Thyroid gland (tissue), 4 donors: Measurements from ENCODE around the gene CUL2. TPM values are rescaled to one million over a fixed set of nuclear protein-coding genes. Genes with fewer than 3 reads are reported as not detected.
A peak's percentile ranks its signal among the peaks of the same experiment; 100 is the strongest.

ENCODE experiments used
- DNase-seq, 2 donors: peaks; one replicate each; pipeline ENCODE4 v3.0.0-alpha.2; 2019
- H3K27ac ChIP-seq, 3 donors: fragments of 200-600 bp; sonication (generic); 1 replicate in 2 of 3; 2 replicates in 1 of 3; pipeline ENCODE4 v1.5.1; 2016 to 2019; ENCODE audit warnings: mild to moderate bottlenecking in 1 of 3, moderate library complexity in 1 of 3
- H3K27me3 ChIP-seq: fragments of 200-600 bp; sonication (generic); one replicate; pipeline ENCODE4 v1.5.1; 2019
- H3K36me3 ChIP-seq, 2 donors: fragments of 200-600 bp; sonication (generic); one replicate each; pipeline ENCODE4 v1.5.1; 2016 to 2019
- H3K4me1 ChIP-seq, 2 donors: fragments of 200-600 bp; sonication (generic); one replicate each; pipeline ENCODE4 v1.5.1; 2017 to 2019
- H3K4me3 ChIP-seq, 3 donors: fragments of 200-600 bp; sonication (generic); replicated peaks in 1 of 3; 1 replicate in 2 of 3; 2 replicates in 1 of 3; pipeline ENCODE4 v1.5.1; 2016; ENCODE audit warnings: mild to moderate bottlenecking in 1 of 3
- H3K9me3 ChIP-seq: fragments of 200-600 bp; sonication (generic); one replicate; pipeline ENCODE4 v1.5.1; 2017
- POLR2A ChIP-seq, 2 donors: fragments of 450-650 bp; IDR thresholded peaks; one replicate each; pipeline ENCODE4 v1.6.1; 2017; ENCODE audit warnings: antibody characterized with exemption in 2 of 2, mild to moderate bottlenecking in 2 of 2, moderate library complexity in 1 of 2
- WGBS, 2 donors: methylation state at CpG; one replicate each; pipeline ENCODE4 v1.1.5; 2017; 5-methylcytosine and 5-hydroxymethylcytosine counted together
- intact Hi-C: fragments of 100-400 bp; cut with DNase I; formaldehyde crosslinking; loops from one replicate; pipeline ENCODE4 v1.15.1; 2023
- total RNA-seq, 4 donors: library from RNA; depleted of rRNA; stranded (reverse); fragments of >200 nt; gene quantifications; one replicate each; pipeline ENCODE4 v1.2.3, GENCODE V29; 2016
- TF ChIP-seq, protein P1 (sequence below), 6 experiments: fragments of 200-600 bp in 3 of 6; fragments of 450-650 bp in 3 of 6; sonication (generic) in 3 of 6; IDR thresholded peaks; one replicate each; pipeline ENCODE4 v1.5.1; 2016 to 2019; ENCODE audit warnings: antibody characterized with exemption in 6 of 6, mild to moderate bottlenecking in 2 of 6, inconsistent platforms in 1 of 6, moderate library complexity in 1 of 6

Gene CUL2
- total RNA-seq, 4 donors from 2014 or later: 16.5 to 19.0 (median 18.2) TPM

DNA sequence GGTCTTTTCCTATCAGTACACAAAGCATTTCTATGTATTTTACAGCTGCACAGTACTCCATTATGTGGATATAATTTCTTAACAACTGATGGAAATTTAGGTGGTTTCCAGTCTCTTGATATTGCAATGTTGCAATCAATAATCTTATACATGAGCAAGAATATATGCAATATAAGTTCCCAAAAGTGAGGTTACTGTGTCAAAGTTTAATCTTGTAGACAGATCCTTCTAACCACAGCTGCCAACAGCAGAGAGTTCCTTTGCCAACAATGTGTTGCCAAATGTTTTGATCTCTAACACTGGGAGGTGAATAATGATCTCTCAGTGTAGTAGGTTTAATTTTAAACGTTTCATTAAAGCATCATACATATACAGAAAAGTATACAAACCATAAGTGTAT lies 54.5 kb downstream of the CUL2 start:
- no peaks in the 10 kb centered on the region for H3K4me1 ChIP-seq
- no peak overlapping the region for H3K27ac ChIP-seq
- peaks cover 0 to 11% of the 10 kb centered on the region in 2 donors for H3K36me3 ChIP-seq
- TF ChIP-seq, protein P1, sequence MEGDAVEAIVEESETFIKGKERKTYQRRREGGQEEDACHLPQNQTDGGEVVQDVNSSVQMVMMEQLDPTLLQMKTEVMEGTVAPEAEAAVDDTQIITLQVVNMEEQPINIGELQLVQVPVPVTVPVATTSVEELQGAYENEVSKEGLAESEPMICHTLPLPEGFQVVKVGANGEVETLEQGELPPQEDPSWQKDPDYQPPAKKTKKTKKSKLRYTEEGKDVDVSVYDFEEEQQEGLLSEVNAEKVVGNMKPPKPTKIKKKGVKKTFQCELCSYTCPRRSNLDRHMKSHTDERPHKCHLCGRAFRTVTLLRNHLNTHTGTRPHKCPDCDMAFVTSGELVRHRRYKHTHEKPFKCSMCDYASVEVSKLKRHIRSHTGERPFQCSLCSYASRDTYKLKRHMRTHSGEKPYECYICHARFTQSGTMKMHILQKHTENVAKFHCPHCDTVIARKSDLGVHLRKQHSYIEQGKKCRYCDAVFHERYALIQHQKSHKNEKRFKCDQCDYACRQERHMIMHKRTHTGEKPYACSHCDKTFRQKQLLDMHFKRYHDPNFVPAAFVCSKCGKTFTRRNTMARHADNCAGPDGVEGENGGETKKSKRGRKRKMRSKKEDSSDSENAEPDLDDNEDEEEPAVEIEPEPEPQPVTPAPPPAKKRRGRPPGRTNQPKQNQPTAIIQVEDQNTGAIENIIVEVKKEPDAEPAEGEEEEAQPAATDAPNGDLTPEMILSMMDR (IDR thresholded peaks at IDR 0.05): no peak
- TF ChIP-seq POLR2A (IDR thresholded peaks at IDR 0.05): no peak
- H3K4me3 ChIP-seq: no peak overlapping the region
- intact Hi-C loops: no loop called here
- H3K9me3 ChIP-seq: no peaks in the 10 kb centered on the region
- no peaks in the 10 kb centered on the region for H3K27me3 ChIP-seq
- 67 to 94% methylated on average over 1 of the region's 1 CpG for WGBS, 2 donors
- DNase-seq: no peak

DNA sequence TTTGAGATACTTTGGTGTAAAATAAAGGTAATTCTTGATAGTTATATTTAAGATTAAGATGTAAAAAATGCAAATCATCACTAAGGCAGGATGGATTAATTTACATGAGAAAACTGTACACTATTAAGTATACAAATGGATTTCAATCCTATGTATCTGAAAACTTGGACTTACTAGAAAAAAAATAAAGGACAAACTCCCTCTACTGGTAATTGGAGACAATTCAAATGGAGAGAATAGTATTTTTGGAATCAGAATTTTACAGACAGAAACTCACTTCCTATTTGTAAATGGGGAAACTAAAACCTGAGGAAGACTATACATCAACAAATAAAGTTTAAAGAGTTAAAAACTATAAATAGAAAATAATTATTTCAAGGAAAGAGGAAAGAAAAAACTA lies 62.6 kb downstream of the CUL2 start:
- Histone ChIP-seq H3K9me3 (no peaks in the 10 kb centered on the region), H3K27ac (no peak overlapping the region), H3K27me3 (no peaks in the 10 kb centered on the region), H3K4me3 (no peak overlapping the region), H3K36me3 (peaks cover 8 to 12% of the 10 kb centered on the region in 2 donors), H3K4me1 (no peaks in the 10 kb centered on the region)
- DNase-seq: no peak
- intact Hi-C loops: no loop called here
- TF ChIP-seq, protein P1 (IDR thresholded peaks at IDR 0.05): peak in 5 of 6 experiments; percentile 10 to 54 (median 31)
- TF ChIP-seq POLR2A (IDR thresholded peaks at IDR 0.05): no peak

DNA sequence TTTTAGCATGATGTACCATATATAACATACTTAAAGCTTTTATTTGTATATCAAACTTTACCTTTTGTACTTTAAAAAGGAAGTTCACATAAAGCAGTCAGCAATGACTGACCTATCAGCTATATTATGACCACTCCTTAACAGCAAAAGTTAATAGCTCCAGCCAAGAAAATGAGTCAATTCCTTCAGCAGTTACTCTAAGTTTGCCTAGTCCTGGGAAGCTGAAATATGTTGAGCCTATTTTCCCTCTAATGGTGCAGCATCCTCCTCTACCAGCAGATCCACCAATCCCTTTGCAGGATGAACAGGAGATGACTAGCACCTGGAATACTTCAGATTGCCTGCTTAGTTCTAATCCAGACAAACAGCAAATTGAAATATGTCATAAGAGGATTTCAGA lies 64.2 kb downstream of the CUL2 start:
- Histone ChIP-seq H3K4me1 (no peaks in the 10 kb centered on the region), H3K9me3 (no peaks in the 10 kb centered on the region), H3K4me3 (no peak overlapping the region), H3K36me3 (peaks cover 5 to 8% of the 10 kb centered on the region in 2 donors), H3K27me3 (no peaks in the 10 kb centered on the region), H3K27ac (no peak overlapping the region)
- no peak for DNase-seq
- TF ChIP-seq, protein P1 (IDR thresholded peaks at IDR 0.05): no peak
- no peak for TF ChIP-seq POLR2A (IDR thresholded peaks at IDR 0.05)
- intact Hi-C loops: no loop called here

DNA sequence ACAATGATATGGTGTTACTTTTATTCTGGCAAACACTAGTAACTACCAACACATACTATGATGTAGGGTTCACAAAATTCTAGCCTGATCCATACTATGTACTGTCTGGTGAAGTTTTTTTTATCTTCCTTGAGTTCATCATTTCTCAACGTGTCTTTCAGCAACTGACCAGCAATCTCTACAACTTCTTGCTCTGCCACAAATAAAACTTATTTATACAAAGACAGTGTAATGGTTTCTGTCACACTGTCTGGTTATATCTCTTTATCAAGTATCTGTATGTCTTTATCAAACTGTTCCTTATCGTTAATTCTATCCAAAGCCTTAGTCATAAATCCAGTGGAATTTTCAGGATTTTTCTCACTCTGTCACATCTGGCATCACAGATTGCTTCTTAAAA lies 69.7 kb downstream of the CUL2 start:
- intact Hi-C loops: no loop called here
- peaks cover 0 to 8% of the 10 kb centered on the region in 2 donors for H3K36me3 ChIP-seq

More for the DNA sequence above, 69.7 kb downstream of the CUL2 start:
- Histone ChIP-seq H3K9me3 (no peaks in the 10 kb centered on the region), H3K4me1 (no peaks in the 10 kb centered on the region), H3K4me3 (no peak overlapping the region), H3K27me3 (no peaks in the 10 kb centered on the region), H3K27ac (no peak overlapping the region)
- 85 to 87% methylated on average over 2 of the region's 2 CpGs for WGBS, 2 donors
- DNase-seq: no peak
- no peak for TF ChIP-seq POLR2A (IDR thresholded peaks at IDR 0.05)
- TF ChIP-seq, protein P1 (IDR thresholded peaks at IDR 0.05): no peak
